SK-N-SH (cell line): ENCODE results near the gene CCDC91. TPM values are rescaled to one million over a fixed set of nuclear protein-coding genes. Genes with fewer than 3 reads are reported as not detected.

Experiments
- CTCF ChIA-PET: fragments of 300-600, 350-600 bp; formaldehyde crosslinking; extraction: SDS; loops from one replicate; lab custom pipeline; 2021; lab: Yijun Ruan, JAX
- POLR2A ChIA-PET: fragments of 350-600 bp; sonication (Branson Sonifier 250); formaldehyde crosslinking; extraction: SDS; loops from one replicate; lab custom pipeline; 2020; ENCODE audit warnings: antibody characterized with exemption, inconsistent platforms; lab: Yijun Ruan, JAX
- DNase-seq: peaks from one replicate; pipeline ENCODE4 v3.0.0; 2012
- H2AFZ ChIP-seq: fragments of 200-600 bp; sonication (generic); 2 replicates; pipeline ENCODE4 v1.8.1; 2016; ENCODE audit warnings: antibody characterized with exemption, mild to moderate bottlenecking, low read depth
- H3F3A ChIP-seq: fragments of 200-600 bp; sonication (generic); replicated peaks from 2 replicates; pipeline ENCODE3; 2016; ENCODE audit warnings: antibody characterized with exemption, mild to moderate bottlenecking; ENCODE audit not compliant: insufficient read depth
- H3K27ac ChIP-seq, 2 experiments: fragments of 200-500 bp in 1 of 2; fragments of 200-600 bp in 1 of 2; sonication (Bioruptor generic) in 1 of 2; sonication (generic), shearing (Covaris generic) in 1 of 2; 2 replicates each; pipeline versions ENCODE4 v1.5.1 to v1.6.1; 2014 to 2016; ENCODE audit warnings: low read depth in 2 of 2, inconsistent platforms in 1 of 2, low read length in 1 of 2, mild to moderate bottlenecking in 1 of 2, mixed read lengths in 1 of 2
- H3K27me3 ChIP-seq: fragments of 200-600 bp; sonication (generic), shearing (Covaris generic); 2 replicates; pipeline ENCODE4 v1.6.1; 2016; ENCODE audit warnings: mixed run types; ENCODE audit not compliant: insufficient read depth
- H3K36me3 ChIP-seq, 2 experiments: fragments of 200-500 bp in 1 of 2; fragments of 200-600 bp in 1 of 2; sonication (Bioruptor generic) in 1 of 2; sonication (generic) in 1 of 2; replicated peaks in 1 of 2; 2 replicates each; pipeline versions ENCODE3 to v1.5.1; 2014 to 2016; ENCODE audit warnings: low read length in 1 of 2, mild to moderate bottlenecking in 1 of 2; ENCODE audit not compliant: insufficient read depth in 2 of 2, control insufficient read depth in 1 of 2
- H3K4me1 ChIP-seq, 2 experiments: fragments of 200-500 bp in 1 of 2; fragments of 200-600 bp in 1 of 2; sonication (Bioruptor generic) in 1 of 2; sonication (generic), shearing (Covaris generic) in 1 of 2; 2 replicates each; pipeline versions ENCODE4 v1.5.1 to v1.6.1; 2014 to 2016; ENCODE audit warnings: low read depth in 1 of 2, low read length in 1 of 2, mixed run types in 1 of 2; ENCODE audit not compliant: insufficient read depth in 2 of 2, control insufficient read depth in 1 of 2
- H3K4me2 ChIP-seq: fragments of 200-600 bp; sonication (generic), shearing (Covaris generic); 2 replicates; pipeline ENCODE4 v1.6.1; 2017; ENCODE audit warnings: mixed run types
- H3K4me3 ChIP-seq, 2 experiments: fragments of 200-500 bp in 1 of 2; fragments of 200-600 bp in 1 of 2; sonication (Bioruptor generic) in 1 of 2; sonication (generic), shearing (Covaris generic) in 1 of 2; 2 replicates each; pipeline versions ENCODE4 v1.5.1 to v1.8.1; 2014 to 2016; ENCODE audit warnings: low read depth in 2 of 2, inconsistent platforms in 1 of 2, low read length in 1 of 2, mild to moderate bottlenecking in 1 of 2, mixed read lengths in 1 of 2, moderate library complexity in 1 of 2
- H3K79me2 ChIP-seq: fragments of 200-600 bp; sonication (generic); 2 replicates; pipeline ENCODE4 v1.8.1; 2017; ENCODE audit warnings: mild to moderate bottlenecking; ENCODE audit not compliant: insufficient read depth
- H3K9ac ChIP-seq: fragments of 200-600 bp; sonication (generic); 2 replicates; pipeline ENCODE4 v1.6.1; 2017; ENCODE audit warnings: mixed run types
- H3K9me2 ChIP-seq: fragments of 200-600 bp; sonication (generic); 2 replicates; pipeline ENCODE4 v1.6.1; 2017; ENCODE audit warnings: mixed run types
- H3K9me3 ChIP-seq: fragments of 200-600 bp; sonication (generic); 2 replicates; pipeline ENCODE4 v1.6.1; 2017; ENCODE audit warnings: mixed run types, mild to moderate bottlenecking, moderate library complexity
- H4K20me1 ChIP-seq: fragments of 200-600 bp; sonication (generic); 2 replicates; pipeline ENCODE4 v1.6.1; 2017; ENCODE audit warnings: mild to moderate bottlenecking, mixed run types; ENCODE audit not compliant: insufficient read depth
- ELF1 ChIP-seq: IDR thresholded peaks from 2 replicates; pipeline ENCODE4 v1.4.0; 2012
- EP300 ChIP-seq, 2 experiments: IDR thresholded peaks; 2 replicates each; pipeline versions ENCODE4 v1.4.0 to v1.6.1; 2012; ENCODE audit warnings: borderline replicate concordance in 1 of 2, low read depth in 1 of 2, low read length in 1 of 2
- FOSL2 ChIP-seq: IDR thresholded peaks from 2 replicates; pipeline ENCODE4 v1.4.0; 2012; ENCODE audit warnings: low read depth, mild to moderate bottlenecking, moderate library complexity, borderline replicate concordance
- FOXJ3 ChIP-seq: sonication (generic); formaldehyde crosslinking; IDR thresholded peaks from 2 replicates; pipeline ENCODE4 v1.5.1; 2020; ENCODE audit warnings: mild to moderate bottlenecking, missing genetic modification reagents
- FOXM1 ChIP-seq: IDR thresholded peaks from 2 replicates; pipeline ENCODE4 v1.4.0; 2012; ENCODE audit warnings: low read depth, mild to moderate bottlenecking
- GATA2 ChIP-seq: sonication (generic); formaldehyde crosslinking; IDR thresholded peaks from 2 replicates; pipeline ENCODE4 v1.5.0; 2020; ENCODE audit warnings: mild to moderate bottlenecking, missing genetic modification reagents
- MXI1 ChIP-seq: IDR thresholded peaks from 2 replicates; pipeline ENCODE4 v1.6.1; 2012; ENCODE audit warnings: mild to moderate bottlenecking, low read depth, low read length, improper control_type of control experiment
- NFIC ChIP-seq: IDR thresholded peaks from 2 replicates; pipeline ENCODE4 v1.4.0; 2012; ENCODE audit warnings: borderline replicate concordance
- NRF1 ChIP-seq: IDR thresholded peaks from 2 replicates; pipeline ENCODE4 v1.6.1; 2012; ENCODE audit warnings: low read depth, mild to moderate bottlenecking, low read length
- RAD21 ChIP-seq: IDR thresholded peaks from 2 replicates; pipeline ENCODE4 v1.6.1; 2012; ENCODE audit warnings: mild to moderate bottlenecking, low read length
- RFX5 ChIP-seq: IDR thresholded peaks from 2 replicates; pipeline ENCODE4 v1.6.1; 2012; ENCODE audit warnings: mild to moderate bottlenecking, improper control_type of control experiment, low read length
- TEAD4 ChIP-seq: IDR thresholded peaks from 2 replicates; pipeline ENCODE4 v1.4.0; 2012; ENCODE audit warnings: mild to moderate bottlenecking, borderline replicate concordance; ENCODE audit not compliant: insufficient read depth
- WGBS: methylation state at CpG from one replicate; pipeline ENCODE4 v1.1.6; 2017; ENCODE audit warnings: low lambda C conversion rate; 5-methylcytosine and 5-hydroxymethylcytosine counted together
- polyA plus RNA-seq, 3 experiments: library from polyadenylated mRNA; depleted of rRNA; stranded (reverse); fragments of >200 nt; gene quantifications; 2 replicates each; pipeline ENCODE4 v1.2.3, GENCODE V29; 2012
- TF ChIP-seq, protein P1 (sequence below): IDR thresholded peaks from 2 replicates; pipeline ENCODE4 v1.4.0; 2012; ENCODE audit warnings: low read depth, borderline replicate concordance
- TF ChIP-seq, protein P2 (sequence below): fragments of 200-600 bp; sonication (generic); IDR thresholded peaks from 2 replicates; pipeline ENCODE4 v1.6.1; 2017; ENCODE audit warnings: antibody characterized with exemption, mild to moderate bottlenecking, moderate library complexity
- TF ChIP-seq, protein P3 (sequence below): IDR thresholded peaks from 2 replicates; pipeline ENCODE4 v1.6.1; 2012; ENCODE audit warnings: mild to moderate bottlenecking, low read depth, low read length, moderate library complexity
- TF ChIP-seq, protein P4 (sequence below): IDR thresholded peaks from 2 replicates; pipeline ENCODE4 v1.4.0; 2012; ENCODE audit warnings: low read depth, borderline replicate concordance

Gene CCDC91
- polyA plus RNA-seq, 1 of the 3 experiments (the other 2 are of a cell fraction): 13.0 TPM

DNA sequence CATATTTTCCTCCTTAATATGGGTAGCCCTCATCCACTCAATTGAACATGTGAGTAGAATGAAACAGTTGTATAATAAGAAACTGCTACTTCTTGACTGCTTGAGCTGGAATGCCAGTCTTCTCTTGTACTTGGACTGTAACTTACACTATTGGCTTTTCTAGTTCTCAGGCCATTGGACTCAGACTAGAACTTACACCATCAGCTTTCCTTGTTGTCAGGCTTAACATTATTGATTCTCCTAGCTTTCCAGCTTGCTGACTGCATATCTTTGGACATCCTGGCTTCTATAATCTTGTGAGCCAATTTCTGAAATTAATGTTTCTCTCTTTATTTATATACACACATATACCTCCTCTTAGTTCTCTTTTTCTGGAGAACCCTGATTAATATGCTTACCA lies 24.8 kb downstream of the CCDC91 start:
- POLR2A ChIA-PET: no interaction called here
- Histone ChIP-seq H3K9me3 (peaks cover 6% of the 10 kb centered on the region), H3K9ac (no peak overlapping the region), H2AFZ (no peak overlapping the region), H3K27me3 (no peaks in the 10 kb centered on the region), H3F3A (no peaks in the 10 kb centered on the region), H3K79me2 (peaks cover 4% of the 10 kb centered on the region; the same call in 1 of the 2 replicates), H3K9me2 (no peaks in the 10 kb centered on the region), H3K4me3 (no peak overlapping the region), H3K27ac (no peak overlapping the region), H3K4me2 (no peak overlapping the region), H4K20me1 (no peaks in the 10 kb centered on the region), H3K36me3 (peaks cover 8 to 34% of the 10 kb centered on the region in 2 experiments), H3K4me1 (no peaks in the 10 kb centered on the region)
- CTCF ChIA-PET: interaction anchor here (1.2 kb wide), 1 partner anchor 25 kb away, joined by 3 read pairs; the partner anchor contains the start of gene CCDC91
- no peak for DNase-seq
- no peak for TF ChIP-seq RAD21
- TF ChIP-seq, protein P1, sequence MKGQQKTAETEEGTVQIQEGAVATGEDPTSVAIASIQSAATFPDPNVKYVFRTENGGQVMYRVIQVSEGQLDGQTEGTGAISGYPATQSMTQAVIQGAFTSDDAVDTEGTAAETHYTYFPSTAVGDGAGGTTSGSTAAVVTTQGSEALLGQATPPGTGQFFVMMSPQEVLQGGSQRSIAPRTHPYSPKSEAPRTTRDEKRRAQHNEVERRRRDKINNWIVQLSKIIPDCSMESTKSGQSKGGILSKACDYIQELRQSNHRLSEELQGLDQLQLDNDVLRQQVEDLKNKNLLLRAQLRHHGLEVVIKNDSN: no peak
- TF ChIP-seq, protein P2, sequence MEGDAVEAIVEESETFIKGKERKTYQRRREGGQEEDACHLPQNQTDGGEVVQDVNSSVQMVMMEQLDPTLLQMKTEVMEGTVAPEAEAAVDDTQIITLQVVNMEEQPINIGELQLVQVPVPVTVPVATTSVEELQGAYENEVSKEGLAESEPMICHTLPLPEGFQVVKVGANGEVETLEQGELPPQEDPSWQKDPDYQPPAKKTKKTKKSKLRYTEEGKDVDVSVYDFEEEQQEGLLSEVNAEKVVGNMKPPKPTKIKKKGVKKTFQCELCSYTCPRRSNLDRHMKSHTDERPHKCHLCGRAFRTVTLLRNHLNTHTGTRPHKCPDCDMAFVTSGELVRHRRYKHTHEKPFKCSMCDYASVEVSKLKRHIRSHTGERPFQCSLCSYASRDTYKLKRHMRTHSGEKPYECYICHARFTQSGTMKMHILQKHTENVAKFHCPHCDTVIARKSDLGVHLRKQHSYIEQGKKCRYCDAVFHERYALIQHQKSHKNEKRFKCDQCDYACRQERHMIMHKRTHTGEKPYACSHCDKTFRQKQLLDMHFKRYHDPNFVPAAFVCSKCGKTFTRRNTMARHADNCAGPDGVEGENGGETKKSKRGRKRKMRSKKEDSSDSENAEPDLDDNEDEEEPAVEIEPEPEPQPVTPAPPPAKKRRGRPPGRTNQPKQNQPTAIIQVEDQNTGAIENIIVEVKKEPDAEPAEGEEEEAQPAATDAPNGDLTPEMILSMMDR: no peak
- TF ChIP-seq, protein P3, sequence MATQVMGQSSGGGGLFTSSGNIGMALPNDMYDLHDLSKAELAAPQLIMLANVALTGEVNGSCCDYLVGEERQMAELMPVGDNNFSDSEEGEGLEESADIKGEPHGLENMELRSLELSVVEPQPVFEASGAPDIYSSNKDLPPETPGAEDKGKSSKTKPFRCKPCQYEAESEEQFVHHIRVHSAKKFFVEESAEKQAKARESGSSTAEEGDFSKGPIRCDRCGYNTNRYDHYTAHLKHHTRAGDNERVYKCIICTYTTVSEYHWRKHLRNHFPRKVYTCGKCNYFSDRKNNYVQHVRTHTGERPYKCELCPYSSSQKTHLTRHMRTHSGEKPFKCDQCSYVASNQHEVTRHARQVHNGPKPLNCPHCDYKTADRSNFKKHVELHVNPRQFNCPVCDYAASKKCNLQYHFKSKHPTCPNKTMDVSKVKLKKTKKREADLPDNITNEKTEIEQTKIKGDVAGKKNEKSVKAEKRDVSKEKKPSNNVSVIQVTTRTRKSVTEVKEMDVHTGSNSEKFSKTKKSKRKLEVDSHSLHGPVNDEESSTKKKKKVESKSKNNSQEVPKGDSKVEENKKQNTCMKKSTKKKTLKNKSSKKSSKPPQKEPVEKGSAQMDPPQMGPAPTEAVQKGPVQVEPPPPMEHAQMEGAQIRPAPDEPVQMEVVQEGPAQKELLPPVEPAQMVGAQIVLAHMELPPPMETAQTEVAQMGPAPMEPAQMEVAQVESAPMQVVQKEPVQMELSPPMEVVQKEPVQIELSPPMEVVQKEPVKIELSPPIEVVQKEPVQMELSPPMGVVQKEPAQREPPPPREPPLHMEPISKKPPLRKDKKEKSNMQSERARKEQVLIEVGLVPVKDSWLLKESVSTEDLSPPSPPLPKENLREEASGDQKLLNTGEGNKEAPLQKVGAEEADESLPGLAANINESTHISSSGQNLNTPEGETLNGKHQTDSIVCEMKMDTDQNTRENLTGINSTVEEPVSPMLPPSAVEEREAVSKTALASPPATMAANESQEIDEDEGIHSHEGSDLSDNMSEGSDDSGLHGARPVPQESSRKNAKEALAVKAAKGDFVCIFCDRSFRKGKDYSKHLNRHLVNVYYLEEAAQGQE: no peak

DNA sequence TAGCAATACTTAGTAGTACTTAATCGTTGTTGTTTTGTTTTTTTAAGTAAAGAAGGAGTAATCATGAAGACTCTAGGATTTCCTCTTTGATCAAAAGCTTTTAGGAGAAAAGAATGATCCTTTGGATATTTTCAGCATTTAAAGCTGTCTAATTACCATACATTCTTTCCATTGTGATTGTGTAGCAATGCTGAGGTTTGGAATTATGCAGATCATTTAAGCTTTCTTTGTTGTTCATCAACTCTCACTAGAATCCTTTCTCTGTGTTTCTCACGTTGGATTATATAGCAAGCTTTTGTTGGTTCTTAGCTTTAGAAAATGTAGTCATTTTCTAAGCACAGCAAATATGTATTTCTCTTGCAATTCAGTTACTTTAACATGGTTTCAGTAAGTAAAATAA lies 25.8 kb downstream of the CCDC91 start:
- no peak overlapping the region for H3K27ac ChIP-seq
- WGBS: 81% methylated on average over 2 of the region's 2 CpGs
- peaks cover 11% of the 10 kb centered on the region for H3K79me2 ChIP-seq
- H3K9ac ChIP-seq: no peak overlapping the region
- H3K4me3 ChIP-seq: no peak overlapping the region
- no peaks in the 10 kb centered on the region for H3K4me1 ChIP-seq
- H3F3A ChIP-seq: no peaks in the 10 kb centered on the region
- H3K9me3 ChIP-seq: peaks cover 10% of the 10 kb centered on the region
- POLR2A ChIA-PET: no interaction called here
- TF ChIP-seq FOSL2 (no peak), GATA2 (CRISPR knock-in tag) (no peak), FOXJ3 (CRISPR knock-in tag) (no peak), RFX5 (no peak), FOXM1 (no peak), TEAD4 (no peak), EP300 (IDR thresholded peaks at IDR 0.05; ENCODE audit: borderline replicate concordance in 1 of 2, low read depth in 1 of 2, low read length in 1 of 2) (no peak), RAD21 (no peak), ELF1 (no peak), MXI1 (no peak), NRF1 (no peak), NFIC (no peak)
- TF ChIP-seq, protein P4, sequence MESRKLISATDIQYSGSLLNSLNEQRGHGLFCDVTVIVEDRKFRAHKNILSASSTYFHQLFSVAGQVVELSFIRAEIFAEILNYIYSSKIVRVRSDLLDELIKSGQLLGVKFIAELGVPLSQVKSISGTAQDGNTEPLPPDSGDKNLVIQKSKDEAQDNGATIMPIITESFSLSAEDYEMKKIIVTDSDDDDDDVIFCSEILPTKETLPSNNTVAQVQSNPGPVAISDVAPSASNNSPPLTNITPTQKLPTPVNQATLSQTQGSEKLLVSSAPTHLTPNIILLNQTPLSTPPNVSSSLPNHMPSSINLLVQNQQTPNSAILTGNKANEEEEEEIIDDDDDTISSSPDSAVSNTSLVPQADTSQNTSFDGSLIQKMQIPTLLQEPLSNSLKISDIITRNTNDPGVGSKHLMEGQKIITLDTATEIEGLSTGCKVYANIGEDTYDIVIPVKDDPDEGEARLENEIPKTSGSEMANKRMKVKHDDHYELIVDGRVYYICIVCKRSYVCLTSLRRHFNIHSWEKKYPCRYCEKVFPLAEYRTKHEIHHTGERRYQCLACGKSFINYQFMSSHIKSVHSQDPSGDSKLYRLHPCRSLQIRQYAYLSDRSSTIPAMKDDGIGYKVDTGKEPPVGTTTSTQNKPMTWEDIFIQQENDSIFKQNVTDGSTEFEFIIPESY: no peak
- no peak for DNase-seq
- no peaks in the 10 kb centered on the region for H4K20me1 ChIP-seq
- peaks cover 3 to 27% of the 10 kb centered on the region in 2 experiments for H3K36me3 ChIP-seq
- H2AFZ ChIP-seq: no peak overlapping the region
- CTCF ChIA-PET: interaction anchor here (1.2 kb wide), 1 partner anchor 26 kb away, joined by 3 read pairs; the partner anchor contains the start of gene CCDC91
- no peaks in the 10 kb centered on the region for H3K27me3 ChIP-seq
- H3K9me2 ChIP-seq: no peaks in the 10 kb centered on the region
- H3K4me2 ChIP-seq: no peak overlapping the region
